ENCODE results near the gene CLEC4M.
"Not testable (repeated sequence)": the region's sequence is repeated elsewhere in the genome, so short reads cannot be mapped to it uniquely, and the experiment has no call there.

- not testable (repeated sequence) for TF ChIP-seq POLR2A, CTCF (IDR thresholded peaks at IDR 0.05)
Observed at GRCh38 chr19:7816040-7816439, 53.0 kb downstream of the CLEC4M start.
